HepG2 (cell line): ENCODE results near the gene GLE1.

Experiments used
- CTCF ChIP-seq: sonication (generic); formaldehyde crosslinking; IDR thresholded peaks from 2 replicates; pipeline ENCODE4 v1.5.0; 2020; ENCODE audit warnings: mild to moderate bottlenecking, missing genetic modification reagents, moderate library complexity
- HMG20B ChIP-seq: conservative IDR thresholded peaks from 2 replicates; pipeline ENCODE4 v1.6.1; 2016; ENCODE audit warnings: missing genetic modification reagents, missing compliant biosample characterization
- HOMEZ ChIP-seq: IDR thresholded peaks from 2 replicates; pipeline ENCODE4 v1.6.1; 2016; ENCODE audit warnings: low read depth
- JUND ChIP-seq: sonication (generic); formaldehyde crosslinking; IDR thresholded peaks from 2 replicates; pipeline ENCODE4 v1.8.0; 2022; ENCODE audit warnings: mild to moderate bottlenecking, missing genetic modification reagents
- SUZ12 ChIP-seq: fragments of 150-350 bp; IDR thresholded peaks from 2 replicates; pipeline ENCODE4 v1.6.1; 2014; ENCODE audit warnings: low read depth, low read length
- ZNF24 ChIP-seq: fragments of 450-650 bp; IDR thresholded peaks from 2 replicates; pipeline ENCODE4 v1.6.1; 2017; ENCODE audit warnings: antibody characterized with exemption, mild to moderate bottlenecking
- ZNF337 ChIP-seq: sonication (generic); formaldehyde crosslinking; IDR thresholded peaks from 2 replicates; pipeline ENCODE4 v1.5.1; 2020; ENCODE audit warnings: missing genetic modification reagents, low read depth, mild to moderate bottlenecking, borderline replicate concordance
- ZNF33B ChIP-seq: sonication (generic); formaldehyde crosslinking; IDR thresholded peaks from 2 replicates; pipeline ENCODE4 v1.5.1; 2020; ENCODE audit warnings: mild to moderate bottlenecking, missing genetic modification reagents
- ZNF512 ChIP-seq: sonication (generic); formaldehyde crosslinking; IDR thresholded peaks from 2 replicates; pipeline ENCODE4 v1.4.0; 2020; ENCODE audit warnings: mild to moderate bottlenecking, missing genetic modification reagents
- ZNF546 ChIP-seq: sonication (generic); formaldehyde crosslinking; conservative IDR thresholded peaks from 2 replicates; pipeline ENCODE4 v1.8.1; 2023; ENCODE audit warnings: mild to moderate bottlenecking, missing genetic modification reagents

GRCh38 chr9:128587453-128587852 is 82.9 kb downstream of the GLE1 start:
- TF ChIP-seq ZNF337 = no peak
- no peak for TF ChIP-seq JUND (CRISPR knock-in tag)
- no peak for TF ChIP-seq ZNF546 (CRISPR knock-in tag)
- no peak for TF ChIP-seq ZNF512 (CRISPR knock-in tag)
- TF ChIP-seq HMG20B = no peak
- no peak for TF ChIP-seq HOMEZ (CRISPR knock-in tag)
- no peak for TF ChIP-seq ZNF24
- TF ChIP-seq SUZ12 = no peak
- TF ChIP-seq ZNF33B (CRISPR knock-in tag) = no peak
- no peak for TF ChIP-seq CTCF
